Lung (tissue), 12 donors: ENCODE measurements around the gene CEP63. TPM values are rescaled to one million over a fixed set of nuclear protein-coding genes. Genes with fewer than 3 reads are reported as not detected.

ENCODE experiments used
- ATAC-seq: fragments of 200-7000 bp; cut with Tn5 transposase; one replicate; pipeline ENCODE4 v1.9.1; 2020; ENCODE audit warnings: moderate number of reproducible peaks; ENCODE audit not compliant: insufficient read depth, low FRiP score
- DNase-seq, 3 donors: peaks; one replicate each; pipeline ENCODE4 v3.0.0-alpha.2; 2013 to 2017
- H3K27ac ChIP-seq, 2 donors: one replicate each; pipeline ENCODE4 v1.5.1; 2013; ENCODE audit warnings: mild to moderate bottlenecking in 2 of 2, moderate library complexity in 2 of 2, control low read depth in 1 of 2, inconsistent platforms in 1 of 2, low read depth in 1 of 2, low read length in 1 of 2
- H3K27me3 ChIP-seq, 3 donors: one replicate each; pipeline ENCODE4 v1.5.1; 2013; ENCODE audit warnings: low read length in 2 of 3; ENCODE audit not compliant: control insufficient read depth in 3 of 3, insufficient read depth in 3 of 3
- H3K36me3 ChIP-seq, 4 donors: one replicate each; pipeline ENCODE4 v1.5.1; 2013; ENCODE audit warnings: low read length in 4 of 4, mild to moderate bottlenecking in 1 of 4, moderate library complexity in 1 of 4; ENCODE audit not compliant: control insufficient read depth in 4 of 4, insufficient read depth in 4 of 4
- H3K4me1 ChIP-seq, 5 donors: one replicate each; pipeline ENCODE4 v1.5.1; 2013; ENCODE audit warnings: low read length in 5 of 5, mild to moderate bottlenecking in 2 of 5, moderate library complexity in 1 of 5; ENCODE audit not compliant: control insufficient read depth in 5 of 5, insufficient read depth in 5 of 5
- H3K4me3 ChIP-seq: one replicate; pipeline ENCODE4 v1.5.1; 2013; ENCODE audit warnings: mild to moderate bottlenecking, control low read depth, moderate library complexity
- H3K9ac ChIP-seq, 2 donors: one replicate each; pipeline ENCODE4 v1.5.1; 2013; ENCODE audit warnings: low read length in 2 of 2, control low read depth in 1 of 2; ENCODE audit not compliant: insufficient read depth in 1 of 2
- H3K9me3 ChIP-seq, 4 donors: one replicate each; pipeline ENCODE4 v1.5.1; 2013; ENCODE audit warnings: low read length in 3 of 4, mild to moderate bottlenecking in 1 of 4, moderate library complexity in 1 of 4; ENCODE audit not compliant: control insufficient read depth in 4 of 4, insufficient read depth in 3 of 4
- CTCF ChIP-seq: IDR thresholded peaks from 2 replicates; pipeline ENCODE4 v1.5.1; 2012; ENCODE audit warnings: mild to moderate bottlenecking; ENCODE audit errors: control extremely low read depth, extremely low read depth
- WGBS, 2 donors: extraction: QIAGEN DNeasy Blood & Tissue Kit; methylation state at CpG; one replicate each; pipeline ENCODE4 v1.1.7; 2013; 5-methylcytosine and 5-hydroxymethylcytosine counted together
- polyA plus RNA-seq, 2 donors: library from polyadenylated mRNA; stranded (reverse); fragments of 200-250 nt; gene quantifications; one replicate each; pipeline ENCODE4 v1.2.1, GENCODE V29; 2013
- total RNA-seq, 2 donors: library from RNA; depleted of rRNA in 1 of 2; stranded (reverse); fragments of >200 nt in 1 of 2; gene quantifications; one replicate each; pipeline ENCODE4 v1.2.1, GENCODE V29; 2014 to 2021
- donor health status: control.
- donor health status: control.
- donor health status: Bipolar disorder and iron deficiency.
- donor health status: healthy.
- donor health status: DM: yes; HTN: yes; CAD: no.

Gene CEP63
- total and polyA plus RNA-seq, 4 donors: 12.4 to 50.1 (median 18.2) TPM

GRCh38 chr3:134495980-134496379 is 10.1 kb downstream of the CEP63 start:
- Histone ChIP-seq H3K27me3 (no peaks in the 10 kb centered on the region), H3K27ac (no peak overlapping the region), H3K9me3 (peaks cover 0 to 1% (median 0%) of the 10 kb centered on the region in 4 donors), H3K4me3 (no peak overlapping the region), H3K36me3 (peaks cover 0 to 10% (median 2%) of the 10 kb centered on the region in 4 donors), H3K4me1 (peaks cover 0 to 7% (median 1%) of the 10 kb centered on the region in 5 donors), H3K9ac (no peak overlapping the region)
- TF ChIP-seq CTCF: no peak
- DNase-seq (no peak), ATAC-seq (no peak)

- ATAC-seq (no peak), DNase-seq (no peak)
- no peak for TF ChIP-seq CTCF
- no peak overlapping the region for H3K27ac ChIP-seq
- no peak overlapping the region for H3K9ac ChIP-seq
- H3K4me1 ChIP-seq: peaks cover 0 to 7% (median 1%) of the 10 kb centered on the region in 5 donors
- WGBS, 2 donors: 50 to 64% methylated on average over 3 of the region's 3 CpGs
- no peaks in the 10 kb centered on the region for H3K27me3 ChIP-seq
- no peak overlapping the region for H3K4me3 ChIP-seq
- peaks cover 0 to 3% (median 0%) of the 10 kb centered on the region in 4 donors for H3K9me3 ChIP-seq
- peaks cover 0 to 10% (median 2%) of the 10 kb centered on the region in 4 donors for H3K36me3 ChIP-seq
Observed at GRCh38 chr3:134496471-134497071, 10.7 kb downstream of the CEP63 start.

- Histone ChIP-seq H3K9me3 (peaks cover 0 to 3% (median 3%) of the 10 kb centered on the region in 4 donors), H3K4me3 (no peak overlapping the region), H3K27me3 (no peaks in the 10 kb centered on the region), H3K36me3 (peaks cover 0 to 14% (median under 1%) of the 10 kb centered on the region in 4 donors), H3K4me1 (peaks cover 0 to 2% (median 0%) of the 10 kb centered on the region in 5 donors), H3K27ac (no peak overlapping the region), H3K9ac (no peak overlapping the region)
- 96 to 100% methylated on average over 1 of the region's 1 CpG for WGBS, 2 donors
- no peak for TF ChIP-seq CTCF
- ATAC-seq (no peak), DNase-seq (no peak)
Observed at GRCh38 chr3:134503266-134503665, 17.4 kb downstream of the CEP63 start.

- no peaks in the 10 kb centered on the region for H3K27me3 ChIP-seq
- 63 to 67% methylated on average over 3 of the region's 3 CpGs for WGBS, 2 donors
- DNase-seq (no peak), ATAC-seq (no peak)
- H3K9ac ChIP-seq: no peak overlapping the region
- peaks cover 0 to 3% (median 3%) of the 10 kb centered on the region in 4 donors for H3K9me3 ChIP-seq
- H3K36me3 ChIP-seq: peaks cover 2 to 18% (median 3%) of the 10 kb centered on the region in 4 donors
- no peak overlapping the region for H3K27ac ChIP-seq
- H3K4me1 ChIP-seq: peaks cover 0 to 2% (median 0%) of the 10 kb centered on the region in 5 donors
- TF ChIP-seq CTCF: no peak
- H3K4me3 ChIP-seq: no peak overlapping the region
Observed at GRCh38 chr3:134504132-134504531, 18.3 kb downstream of the CEP63 start.
